Measurements from ENCODE around the gene CCND3. TPM values are rescaled to one million over a fixed set of nuclear protein-coding genes. Genes with fewer than 3 reads are reported as not detected.
A peak's percentile ranks its signal among the peaks of the same experiment; 100 is the strongest.

Gene CCND3
- total and polyA plus RNA-seq, 2 experiments from 2014 or later, result 79.3 to 134 TPM

GRCh38 chr6:41936073-41936837 lies 5.4 kb downstream of the CCND3 start:
- H3K4me2 ChIP-seq, result no peak overlapping the region
- WGBS (ENCODE audit: low lambda C conversion rate, missing lambda C conversion rate), result 63% methylated on average over 10 of the region's 10 CpGs
- H3K9me3 ChIP-seq (ENCODE audit: low read depth), result no peaks in the 10 kb centered on the region
- peaks cover 31% of the 10 kb centered on the region for H3K79me2 ChIP-seq
- H4K20me1 ChIP-seq (ENCODE audit: insufficient read depth, poor library complexity, severe bottlenecking), result peaks cover 5% of the 10 kb centered on the region
- peak; percentile 88 for DNase-seq (ENCODE audit: low spot score)
- no peaks in the 10 kb centered on the region for H3K36me3 ChIP-seq (replicated peaks; ENCODE audit: insufficient read depth, low read depth)
- no peak overlapping the region for H2AFZ ChIP-seq
- no peak overlapping the region for H3K27ac ChIP-seq
- H3K4me1 ChIP-seq (ENCODE audit: insufficient read depth), result peaks cover 24% of the 10 kb centered on the region
- H3K4me3 ChIP-seq, result no peak overlapping the region
- TF ChIP-seq EZH2 (IDR thresholded peaks at IDR 0.05; ENCODE audit: borderline replicate concordance), result no peak
- peak; percentile 64 for TF ChIP-seq CTCF (IDR thresholded peaks at IDR 0.05; ENCODE audit: poor library complexity)
- TF ChIP-seq EZH2phosphoT487 (IDR thresholded peaks at IDR 0.05; ENCODE audit: low read depth, severe bottlenecking, unreplicated experiment), result no peak
- H3K27me3 ChIP-seq, result no peaks in the 10 kb centered on the region
- H3K9me2 ChIP-seq (replicated peaks; ENCODE audit: insufficient read depth), result no peaks in the 10 kb centered on the region

- no peaks in the 10 kb centered on the region for H3K27me3 ChIP-seq
- 82% methylated on average over 8 of the region's 8 CpGs for whole genome bisulfite sequencing (ENCODE audit: low lambda C conversion rate, missing lambda C conversion rate)
- no peaks in the 10 kb centered on the region for H3K36me3 ChIP-seq (replicated peaks; ENCODE audit: insufficient read depth, low read depth)
- no peaks in the 10 kb centered on the region for H3K9me3 ChIP-seq (ENCODE audit: low read depth)
- H3K27ac ChIP-seq, result no peak overlapping the region
- H3K9me2 ChIP-seq (replicated peaks; ENCODE audit: insufficient read depth), result no peaks in the 10 kb centered on the region
- H4K20me1 ChIP-seq (ENCODE audit: insufficient read depth, poor library complexity, severe bottlenecking), result peaks cover 5% of the 10 kb centered on the region
- peaks cover 26% of the 10 kb centered on the region for H3K79me2 ChIP-seq
- H3K4me2 ChIP-seq, result no peak overlapping the region
- DNase-seq (ENCODE audit: low spot score), result no peak
- no peak overlapping the region for H2AFZ ChIP-seq
- peaks cover 24% of the 10 kb centered on the region for H3K4me1 ChIP-seq (ENCODE audit: insufficient read depth)
- no peak overlapping the region for H3K4me3 ChIP-seq
- TF ChIP-seq EZH2 (IDR thresholded peaks at IDR 0.05; ENCODE audit: borderline replicate concordance), result no peak
- no peak for TF ChIP-seq EZH2phosphoT487 (IDR thresholded peaks at IDR 0.05; ENCODE audit: low read depth, severe bottlenecking, unreplicated experiment)
- TF ChIP-seq CTCF (IDR thresholded peaks at IDR 0.05; ENCODE audit: poor library complexity), result no peak
These were observed 5.9 kb downstream of the CCND3 start for GRCh38 chr6:41935685-41936072.

GRCh38 chr6:41935193-41935574 lies 6.4 kb downstream of the CCND3 start:
- H3K9me2 ChIP-seq (replicated peaks; ENCODE audit: insufficient read depth), result no peaks in the 10 kb centered on the region
- TF ChIP-seq CTCF (IDR thresholded peaks at IDR 0.05; ENCODE audit: poor library complexity) (no peak), EZH2 (IDR thresholded peaks at IDR 0.05; ENCODE audit: borderline replicate concordance) (no peak), EZH2phosphoT487 (IDR thresholded peaks at IDR 0.05; ENCODE audit: low read depth, severe bottlenecking, unreplicated experiment) (no peak)
- H3K36me3 ChIP-seq (replicated peaks; ENCODE audit: insufficient read depth, low read depth), result no peaks in the 10 kb centered on the region
- no peak overlapping the region for H3K27ac ChIP-seq
- 18% methylated on average over 1 of the region's 1 CpG for WGBS (ENCODE audit: low lambda C conversion rate, missing lambda C conversion rate)
- H3K9me3 ChIP-seq (ENCODE audit: low read depth), result no peaks in the 10 kb centered on the region
- peaks cover 21% of the 10 kb centered on the region for H3K79me2 ChIP-seq
- peaks cover 5% of the 10 kb centered on the region for H4K20me1 ChIP-seq (ENCODE audit: insufficient read depth, poor library complexity, severe bottlenecking)
- H2AFZ ChIP-seq, result no peak overlapping the region
- H3K4me3 ChIP-seq, result no peak overlapping the region
- peaks cover 23% of the 10 kb centered on the region for H3K4me1 ChIP-seq (ENCODE audit: insufficient read depth)
- H3K27me3 ChIP-seq, result no peaks in the 10 kb centered on the region
- H3K4me2 ChIP-seq, result no peak overlapping the region
- DNase-seq (ENCODE audit: low spot score), result no peak

Measured in hepatocyte (in vitro differentiated cells).